GM12873 (cell line): Measurements from ENCODE around the gene IL17D.

Source experiments
- TF ChIP-seq, protein P1 (sequence below): IDR thresholded peaks from 2 replicates; pipeline ENCODE4 v1.5.1; 2012; ENCODE audit warnings: low read depth, mild to moderate bottlenecking, moderate library complexity, low read length, control low read depth; ENCODE audit not compliant: insufficient read depth; ENCODE audit errors: missing control alignments

IL17D gene

DNA sequence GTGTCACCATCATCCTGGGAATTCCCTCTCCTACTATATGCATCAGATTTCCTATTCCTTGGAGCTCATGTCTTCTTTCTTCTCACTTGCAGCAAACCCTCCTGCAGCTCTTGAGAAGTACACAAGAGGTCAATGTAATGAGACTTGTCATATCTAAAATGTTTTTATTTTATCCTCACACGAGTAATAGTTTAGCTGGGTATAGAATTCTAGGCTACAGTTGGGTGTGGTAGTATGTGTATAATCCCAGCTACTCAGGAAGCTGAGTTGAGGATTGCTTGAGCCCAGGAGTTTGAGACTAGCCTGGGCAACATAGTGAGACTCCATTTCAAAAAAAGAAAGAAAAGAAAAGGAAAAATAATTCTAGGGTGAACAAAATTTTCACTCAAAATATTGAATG, 45.9 kb downstream of the IL17D start:
- TF ChIP-seq, protein P1, sequence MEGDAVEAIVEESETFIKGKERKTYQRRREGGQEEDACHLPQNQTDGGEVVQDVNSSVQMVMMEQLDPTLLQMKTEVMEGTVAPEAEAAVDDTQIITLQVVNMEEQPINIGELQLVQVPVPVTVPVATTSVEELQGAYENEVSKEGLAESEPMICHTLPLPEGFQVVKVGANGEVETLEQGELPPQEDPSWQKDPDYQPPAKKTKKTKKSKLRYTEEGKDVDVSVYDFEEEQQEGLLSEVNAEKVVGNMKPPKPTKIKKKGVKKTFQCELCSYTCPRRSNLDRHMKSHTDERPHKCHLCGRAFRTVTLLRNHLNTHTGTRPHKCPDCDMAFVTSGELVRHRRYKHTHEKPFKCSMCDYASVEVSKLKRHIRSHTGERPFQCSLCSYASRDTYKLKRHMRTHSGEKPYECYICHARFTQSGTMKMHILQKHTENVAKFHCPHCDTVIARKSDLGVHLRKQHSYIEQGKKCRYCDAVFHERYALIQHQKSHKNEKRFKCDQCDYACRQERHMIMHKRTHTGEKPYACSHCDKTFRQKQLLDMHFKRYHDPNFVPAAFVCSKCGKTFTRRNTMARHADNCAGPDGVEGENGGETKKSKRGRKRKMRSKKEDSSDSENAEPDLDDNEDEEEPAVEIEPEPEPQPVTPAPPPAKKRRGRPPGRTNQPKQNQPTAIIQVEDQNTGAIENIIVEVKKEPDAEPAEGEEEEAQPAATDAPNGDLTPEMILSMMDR = no peak

DNA sequence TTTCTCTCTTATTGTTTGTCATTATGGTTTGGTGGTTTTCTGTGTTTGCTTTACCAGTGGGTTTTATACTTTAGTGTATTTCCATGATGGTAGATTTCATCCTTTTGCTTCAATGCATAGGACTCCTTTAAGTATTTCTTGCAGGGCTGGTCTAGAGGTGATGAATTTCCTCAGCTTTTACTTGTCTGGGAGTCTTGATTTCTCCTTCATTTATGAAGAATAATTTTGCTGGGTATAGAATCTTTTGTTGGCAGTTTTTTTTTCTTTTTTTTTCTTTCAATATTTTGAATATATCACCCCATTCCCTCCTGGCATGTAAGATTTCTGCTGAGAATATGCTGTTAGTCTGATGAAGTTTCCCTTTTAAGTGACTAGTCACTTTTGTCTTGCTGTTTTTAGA, 50.5 kb downstream of the IL17D start:
- TF ChIP-seq, protein P1 = no peak

DNA sequence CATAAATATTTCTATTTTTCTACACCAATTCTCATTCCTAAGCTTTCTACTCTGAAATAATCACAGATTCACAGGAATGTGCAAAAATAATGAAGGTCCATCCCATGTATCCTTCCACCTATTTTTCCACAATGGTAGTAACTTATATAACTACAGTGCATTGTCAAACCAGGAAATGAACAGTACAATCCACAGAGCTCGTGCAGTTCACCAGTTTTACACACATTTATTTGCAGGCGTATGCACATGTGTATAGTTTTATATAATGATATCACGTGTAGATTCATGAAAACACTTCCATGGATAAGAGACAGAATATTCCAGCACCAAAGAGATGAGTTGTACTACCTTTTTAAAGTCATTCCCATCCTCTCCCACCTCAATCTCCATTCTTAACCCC, 57.4 kb downstream of the IL17D start:
- TF ChIP-seq, protein P1 = no peak

DNA sequence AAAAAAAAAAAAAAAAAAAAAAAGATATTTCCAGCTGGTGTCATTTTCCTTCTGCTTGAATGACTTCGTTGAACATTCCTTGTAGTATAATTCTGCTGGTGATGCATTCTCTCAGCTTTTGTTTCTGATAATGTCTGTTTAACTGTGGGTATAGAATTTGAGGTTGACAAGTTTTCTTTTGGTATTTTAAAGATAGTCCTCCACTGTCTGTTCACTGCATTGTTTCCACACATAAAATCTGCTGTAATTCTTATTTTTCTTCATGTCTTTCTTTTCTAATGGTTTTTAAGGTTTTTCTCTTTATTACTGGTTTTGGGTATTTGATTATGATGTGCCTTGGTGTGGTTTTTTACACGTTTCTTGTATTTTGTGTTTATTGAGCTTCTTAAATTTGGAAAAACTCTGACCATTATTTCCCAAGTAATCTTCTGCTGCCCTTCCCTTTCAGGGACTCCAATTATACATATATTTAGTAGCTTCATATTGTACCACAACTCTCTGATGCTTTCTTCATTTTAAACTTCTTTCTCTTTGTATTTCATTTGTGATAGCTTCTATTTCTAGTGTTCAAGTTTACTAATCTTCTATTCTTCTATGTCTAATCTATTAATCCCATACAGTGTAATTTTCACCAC, 63.9 kb downstream of the IL17D start:
- TF ChIP-seq, protein P1 = no peak

DNA sequence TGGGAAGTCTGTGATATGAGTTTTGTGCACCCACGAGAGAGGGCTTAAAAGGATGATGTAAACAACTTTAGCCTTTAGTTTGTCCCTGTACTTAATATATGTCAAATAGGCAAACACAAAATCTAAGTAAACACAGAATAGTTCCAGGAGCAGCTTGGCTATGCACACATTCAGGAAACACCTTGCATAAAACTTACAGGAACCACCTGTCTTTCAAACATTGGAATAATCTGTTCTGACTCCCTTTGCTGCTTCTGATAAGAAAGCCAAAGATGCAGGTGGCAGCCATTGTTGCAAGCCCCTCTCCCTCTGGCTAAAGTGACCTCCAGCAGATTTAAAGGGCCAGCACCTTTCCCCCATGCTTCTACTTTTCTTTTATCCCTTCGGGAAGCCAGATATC, 65.6 kb downstream of the IL17D start:
- TF ChIP-seq, protein P1 = no peak

DNA sequence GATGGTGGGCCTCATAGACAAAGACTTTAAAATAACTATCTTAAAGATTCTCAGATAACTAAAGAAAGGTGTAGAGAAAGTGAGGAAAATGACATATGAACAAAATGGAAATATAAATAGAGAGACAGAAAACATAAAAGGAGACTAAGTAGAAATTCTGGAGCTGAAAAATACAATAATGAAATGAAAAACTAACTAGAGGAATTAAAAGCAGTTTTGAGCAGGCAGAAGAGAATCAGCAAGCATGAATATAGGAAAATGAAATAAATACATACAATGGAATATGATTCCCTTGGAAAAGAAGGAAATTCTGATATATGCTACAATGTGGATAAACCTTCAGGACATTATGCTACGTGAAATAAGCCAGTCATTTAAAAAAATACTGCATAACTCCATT, 66.3 kb downstream of the IL17D start:
- TF ChIP-seq, protein P1 = no peak
